Activated naive CD8-positive, alpha-beta T cell treated with anti-CD3 and anti-CD28 coated beads, Interleukin-2, amount 50 U/mL, for 24 hours (primary cell): ENCODE measurements around the gene INHBB.
A peak's percentile ranks its signal among the peaks of the same experiment; 100 is the strongest.

Experiments used
- ATAC-seq: fragments of 150-1000 bp; cut with Tn5 transposase; one replicate; pipeline ENCODE4 v1.10.0; 2021
- DNase-seq: peaks from one replicate; pipeline ENCODE4 v3.0.0; 2021
- H3K27ac Mint-ChIP-seq: one replicate; pipeline ENCODE4 v1.8.0; 2021; ENCODE audit warnings: mild to moderate bottlenecking, mixed read lengths
- H3K27me3 Mint-ChIP-seq: one replicate; pipeline ENCODE4 v1.8.0; 2021; ENCODE audit warnings: mixed read lengths
- H3K36me3 Mint-ChIP-seq: one replicate; pipeline ENCODE4 v1.8.0; 2021; ENCODE audit warnings: low read depth, mixed read lengths
- H3K4me1 Mint-ChIP-seq: one replicate; pipeline ENCODE4 v1.8.0; 2021; ENCODE audit warnings: mixed read lengths
- H3K4me3 Mint-ChIP-seq: one replicate; pipeline ENCODE4 v1.8.0; 2021; ENCODE audit warnings: mild to moderate bottlenecking, moderate library complexity, mixed read lengths
- H3K9me3 Mint-ChIP-seq: one replicate; pipeline ENCODE4 v1.8.0; 2021; ENCODE audit warnings: mixed read lengths

The INHBB gene

GRCh38 chr2:120312076-120312475, 33.9 kb upstream of the INHBB start:
- H3K4me1 Mint-ChIP-seq, result peaks cover 32% of the 10 kb centered on the region
- H3K27ac Mint-ChIP-seq, result no peak overlapping the region
- no peak for DNase-seq
- H3K27me3 Mint-ChIP-seq, result no peaks in the 10 kb centered on the region
- no peaks in the 10 kb centered on the region for H3K9me3 Mint-ChIP-seq
- no peak for ATAC-seq
- no peaks in the 10 kb centered on the region for H3K36me3 Mint-ChIP-seq
- H3K4me3 Mint-ChIP-seq, result no peak overlapping the region

GRCh38 chr2:120312860-120313694, 32.9 kb upstream of the INHBB start:
- Mint-ChIP-seq H3K9me3 (no peaks in the 10 kb centered on the region), H3K4me3 (peak overlapping the region; percentile 62), H3K36me3 (no peaks in the 10 kb centered on the region), H3K4me1 (peaks cover 33% of the 10 kb centered on the region), H3K27ac (no peak overlapping the region), H3K27me3 (no peaks in the 10 kb centered on the region)
- ATAC-seq (peak; percentile 70), DNase-seq (peak; percentile 80)

- H3K9me3 Mint-ChIP-seq, result no peaks in the 10 kb centered on the region
- H3K27me3 Mint-ChIP-seq, result no peaks in the 10 kb centered on the region
- DNase-seq (no peak), ATAC-seq (no peak)
- no peak overlapping the region for H3K27ac Mint-ChIP-seq
- H3K36me3 Mint-ChIP-seq, result no peaks in the 10 kb centered on the region
- H3K4me1 Mint-ChIP-seq, result peaks cover 35% of the 10 kb centered on the region
- H3K4me3 Mint-ChIP-seq, result peak overlapping the region; percentile 62
Measured at GRCh38 chr2:120313695-120314615, 32.0 kb upstream of the INHBB start.

GRCh38 chr2:120314690-120315366, 31.1 kb upstream of the INHBB start:
- Mint-ChIP-seq H3K4me1 (peaks cover 35% of the 10 kb centered on the region), H3K27ac (no peak overlapping the region), H3K4me3 (no peak overlapping the region), H3K9me3 (no peaks in the 10 kb centered on the region), H3K27me3 (no peaks in the 10 kb centered on the region), H3K36me3 (no peaks in the 10 kb centered on the region)
- DNase-seq (no peak), ATAC-seq (peak; percentile 31)

GRCh38 chr2:120315367-120316033, 30.4 kb upstream of the INHBB start:
- Mint-ChIP-seq H3K4me3 (no peak overlapping the region), H3K27me3 (no peaks in the 10 kb centered on the region), H3K36me3 (no peaks in the 10 kb centered on the region), H3K4me1 (peaks cover 31% of the 10 kb centered on the region), H3K9me3 (no peaks in the 10 kb centered on the region), H3K27ac (no peak overlapping the region)
- DNase-seq, result no peak
- no peak for ATAC-seq

GRCh38 chr2:120316071-120316470, 29.9 kb upstream of the INHBB start:
- Mint-ChIP-seq H3K27me3 (no peaks in the 10 kb centered on the region), H3K4me3 (no peak overlapping the region), H3K27ac (no peak overlapping the region), H3K4me1 (peaks cover 30% of the 10 kb centered on the region), H3K36me3 (no peaks in the 10 kb centered on the region), H3K9me3 (no peaks in the 10 kb centered on the region)
- no peak for ATAC-seq
- no peak for DNase-seq

- no peak for DNase-seq
- ATAC-seq, result no peak
- Mint-ChIP-seq H3K4me1 (peaks cover 30% of the 10 kb centered on the region), H3K27ac (no peak overlapping the region), H3K9me3 (no peaks in the 10 kb centered on the region), H3K36me3 (no peaks in the 10 kb centered on the region), H3K4me3 (no peak overlapping the region), H3K27me3 (no peaks in the 10 kb centered on the region)
Measured at GRCh38 chr2:120316528-120317179, 29.3 kb upstream of the INHBB start.

GRCh38 chr2:120317180-120317533, 28.8 kb upstream of the INHBB start:
- Mint-ChIP-seq H3K4me1 (peaks cover 30% of the 10 kb centered on the region), H3K27ac (no peak overlapping the region), H3K27me3 (no peaks in the 10 kb centered on the region), H3K9me3 (no peaks in the 10 kb centered on the region), H3K4me3 (no peak overlapping the region), H3K36me3 (no peaks in the 10 kb centered on the region)
- DNase-seq, result no peak
- ATAC-seq, result no peak

- H3K36me3 Mint-ChIP-seq, result no peaks in the 10 kb centered on the region
- no peaks in the 10 kb centered on the region for H3K27me3 Mint-ChIP-seq
- H3K4me1 Mint-ChIP-seq, result peaks cover 27% of the 10 kb centered on the region
- DNase-seq (no peak), ATAC-seq (no peak)
- H3K4me3 Mint-ChIP-seq, result no peak overlapping the region
- H3K27ac Mint-ChIP-seq, result no peak overlapping the region
- H3K9me3 Mint-ChIP-seq, result no peaks in the 10 kb centered on the region
Measured at GRCh38 chr2:120317916-120318315, 28.0 kb upstream of the INHBB start.

GRCh38 chr2:120318626-120319025, 27.3 kb upstream of the INHBB start:
- H3K4me3 Mint-ChIP-seq, result no peak overlapping the region
- H3K9me3 Mint-ChIP-seq, result no peaks in the 10 kb centered on the region
- DNase-seq (no peak), ATAC-seq (no peak)
- no peak overlapping the region for H3K27ac Mint-ChIP-seq
- no peaks in the 10 kb centered on the region for H3K36me3 Mint-ChIP-seq
- no peaks in the 10 kb centered on the region for H3K27me3 Mint-ChIP-seq
- H3K4me1 Mint-ChIP-seq, result peaks cover 20% of the 10 kb centered on the region

- Mint-ChIP-seq H3K27ac (no peak overlapping the region), H3K36me3 (no peaks in the 10 kb centered on the region), H3K4me1 (peaks cover 15% of the 10 kb centered on the region), H3K27me3 (no peaks in the 10 kb centered on the region), H3K4me3 (no peak overlapping the region), H3K9me3 (no peaks in the 10 kb centered on the region)
- DNase-seq (no peak), ATAC-seq (no peak)
Measured at GRCh38 chr2:120319123-120319522, 26.8 kb upstream of the INHBB start.

- Mint-ChIP-seq H3K36me3 (no peaks in the 10 kb centered on the region), H3K27me3 (no peaks in the 10 kb centered on the region), H3K4me3 (no peak overlapping the region), H3K9me3 (no peaks in the 10 kb centered on the region), H3K4me1 (peaks cover 8% of the 10 kb centered on the region), H3K27ac (no peak overlapping the region)
- ATAC-seq, result no peak
- DNase-seq, result no peak
Measured at GRCh38 chr2:120319686-120320317, 26.1 kb upstream of the INHBB start.

GRCh38 chr2:120320318-120320851, 25.6 kb upstream of the INHBB start:
- H3K4me1 Mint-ChIP-seq, result peaks cover 3% of the 10 kb centered on the region
- H3K9me3 Mint-ChIP-seq, result no peaks in the 10 kb centered on the region
- no peak overlapping the region for H3K27ac Mint-ChIP-seq
- ATAC-seq (no peak), DNase-seq (no peak)
- H3K27me3 Mint-ChIP-seq, result no peaks in the 10 kb centered on the region
- H3K4me3 Mint-ChIP-seq, result no peak overlapping the region
- H3K36me3 Mint-ChIP-seq, result no peaks in the 10 kb centered on the region
